NCI-H2107 (cell line): ENCODE measurements around the gene LENG9.
"Not testable (repeated sequence)": the region's sequence is repeated elsewhere in the genome, so short reads cannot be mapped to it uniquely, and the experiment has no call there.

ENCODE experiments used
- DNase-seq: peaks from one replicate; lab custom pipeline; 2025; lab: John Stamatoyannopoulos, UW

Gene LENG9

GRCh38 chr19:54463531-54464043, at the start of gene LENG9:
TSS of gene LENG9 (minus strand) at chr19:54463778. CDS start at chr19:54463526, 252 bp downstream.
- DNase-seq: peak; percentile 56

GRCh38 chr19:54509200-54509940, 45.8 kb upstream of the LENG9 start:
- DNase-seq: not testable (repeated sequence)

GRCh38 chr19:54508487-54508886, 44.9 kb upstream of the LENG9 start:
- not testable (repeated sequence) for DNase-seq

- DNase-seq: no peak
These were observed 44.2 kb upstream of the LENG9 start for GRCh38 chr19:54507824-54508223.

- DNase-seq: not testable (repeated sequence)
These were observed 43.6 kb upstream of the LENG9 start for GRCh38 chr19:54507038-54507717.

GRCh38 chr19:54506079-54506478, 42.5 kb upstream of the LENG9 start:
- DNase-seq: no peak

- not testable (repeated sequence) for DNase-seq
These were observed 42.0 kb upstream of the LENG9 start for GRCh38 chr19:54505542-54505941.

- no peak for DNase-seq
These were observed 39.0 kb upstream of the LENG9 start, which contains the start of gene LAIR2 for GRCh38 chr19:54502518-54503048. TSS of gene LAIR2 (plus strand) at chr19:54502831. CDS start at chr19:54502919, 88 bp downstream.

GRCh38 chr19:54498451-54498772, 34.8 kb upstream of the LENG9 start:
- not testable (repeated sequence) for DNase-seq

- DNase-seq: not testable (repeated sequence)
These were observed 34.3 kb upstream of the LENG9 start for GRCh38 chr19:54497747-54498450.

- not testable (repeated sequence) for DNase-seq
These were observed 31.7 kb upstream of the LENG9 start for GRCh38 chr19:54495284-54495683.

- no peak for DNase-seq
These were observed 30.5 kb upstream of the LENG9 start for GRCh38 chr19:54493967-54494585.

- DNase-seq: not testable (repeated sequence)
These were observed 29.5 kb upstream of the LENG9 start for GRCh38 chr19:54493056-54493455.

GRCh38 chr19:54492568-54492967, 29.0 kb upstream of the LENG9 start:
- DNase-seq: no peak

GRCh38 chr19:54489766-54490165, 26.2 kb upstream of the LENG9 start:
- no peak for DNase-seq

- DNase-seq: no peak
These were observed 25.8 kb upstream of the LENG9 start for GRCh38 chr19:54489341-54489740.

GRCh38 chr19:54485851-54486250, 22.3 kb upstream of the LENG9 start:
- DNase-seq: no peak

- no peak for DNase-seq
These were observed 20.9 kb upstream of the LENG9 start for GRCh38 chr19:54484451-54484850.

- DNase-seq: no peak
These were observed 19.3 kb upstream of the LENG9 start for GRCh38 chr19:54482889-54483288.

- peak; percentile 24 for DNase-seq
These were observed 17.9 kb upstream of the LENG9 start for GRCh38 chr19:54481326-54481930.

GRCh38 chr19:54480051-54480450, 16.5 kb upstream of the LENG9 start:
- no peak for DNase-seq
